DMS53 (cell line): ENCODE results near the gene NUDT22.

ENCODE experiments used
- DNase-seq: peaks from one replicate; lab custom pipeline; 2025; lab: John Stamatoyannopoulos, UW

Gene NUDT22

GRCh38 chr11:64206457-64207255, 19.4 kb upstream of the NUDT22 start, which contains the start of gene FERMT3:
TSS of gene FERMT3 (plus strand) at chr11:64206721. CDS start at chr11:64207365, 644 bp downstream.
- no peak for DNase-seq

DNA sequence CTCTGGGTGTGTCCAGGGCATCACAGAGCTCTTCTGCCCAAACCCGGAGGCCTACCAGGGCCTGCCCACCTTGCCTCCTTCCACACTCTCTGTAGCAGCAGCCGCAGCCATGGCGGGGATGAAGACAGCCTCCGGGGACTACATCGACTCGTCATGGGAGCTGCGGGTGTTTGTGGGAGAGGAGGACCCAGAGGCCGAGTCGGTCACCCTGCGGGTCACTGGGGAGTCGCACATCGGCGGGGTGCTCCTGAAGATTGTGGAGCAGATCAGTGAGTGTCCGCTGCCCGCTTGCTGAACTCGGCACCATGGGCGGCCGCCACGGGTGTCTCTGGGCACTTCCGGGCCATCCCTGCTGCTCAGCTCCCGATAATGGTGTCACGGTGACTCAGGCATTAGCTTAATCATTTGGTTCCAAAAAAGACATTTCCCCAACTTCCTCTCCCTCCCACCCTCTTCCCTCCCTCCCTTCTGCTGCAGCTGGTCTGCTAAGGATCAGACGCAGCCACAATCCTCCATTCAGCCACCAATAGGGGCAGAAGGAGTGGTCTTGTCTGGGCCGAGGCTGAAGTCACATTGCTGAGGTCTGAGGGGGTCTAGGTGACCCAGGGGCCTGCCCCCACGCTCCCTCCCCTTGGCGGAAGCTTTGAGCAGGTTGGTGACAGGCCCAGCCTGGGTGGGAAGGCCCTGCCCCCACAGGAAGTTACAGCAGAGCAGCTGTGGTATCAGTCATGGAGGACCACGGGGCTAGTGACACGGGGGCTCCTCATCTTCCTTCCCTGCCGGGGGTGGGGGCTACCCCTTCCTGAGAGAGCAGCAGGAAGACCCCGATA, 18.6 kb upstream of the NUDT22 start:
- no peak for DNase-seq

- DNase-seq = no peak
These were observed 17.8 kb upstream of the NUDT22 start for GRCh38 chr11:64208086-64208795.

GRCh38 chr11:64208796-64209562, 17.1 kb upstream of the NUDT22 start:
- no peak for DNase-seq

- DNase-seq = no peak
These were observed 16.6 kb upstream of the NUDT22 start for GRCh38 chr11:64209563-64209843.

GRCh38 chr11:64210301-64211020, 15.6 kb upstream of the NUDT22 start:
- no peak for DNase-seq

DNA sequence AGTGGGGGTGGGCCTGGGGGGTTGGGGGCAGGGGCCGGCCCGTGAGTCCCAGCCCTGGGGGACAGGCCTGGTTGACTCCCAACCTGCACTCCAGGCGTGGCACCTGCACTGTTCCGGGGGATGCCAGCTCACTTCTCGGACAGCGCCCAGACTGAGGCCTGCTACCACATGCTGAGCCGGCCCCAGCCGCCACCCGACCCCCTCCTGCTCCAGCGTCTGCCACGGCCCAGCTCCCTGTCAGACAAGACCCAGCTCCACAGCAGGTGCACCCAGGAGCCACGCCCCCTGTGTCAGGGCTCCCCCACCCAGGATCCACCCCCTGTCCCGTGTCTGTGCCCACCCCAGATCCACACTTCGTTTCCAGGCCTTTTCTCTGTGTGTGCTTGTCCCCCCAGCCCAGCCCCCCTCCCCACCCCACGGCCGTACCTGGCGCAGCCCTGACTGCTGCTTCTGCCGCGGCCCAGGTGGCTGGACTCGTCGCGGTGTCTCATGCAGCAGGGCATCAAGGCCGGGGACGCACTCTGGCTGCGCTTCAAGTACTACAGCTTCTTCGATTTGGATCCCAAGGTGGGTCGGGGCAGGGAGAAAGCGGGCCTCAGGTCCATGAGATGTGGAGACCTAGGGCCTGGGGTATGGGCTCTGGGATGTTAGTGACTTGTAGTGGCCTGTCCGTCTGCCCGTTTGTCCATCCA, 14.7 kb upstream of the NUDT22 start:
- no peak for DNase-seq

DNA sequence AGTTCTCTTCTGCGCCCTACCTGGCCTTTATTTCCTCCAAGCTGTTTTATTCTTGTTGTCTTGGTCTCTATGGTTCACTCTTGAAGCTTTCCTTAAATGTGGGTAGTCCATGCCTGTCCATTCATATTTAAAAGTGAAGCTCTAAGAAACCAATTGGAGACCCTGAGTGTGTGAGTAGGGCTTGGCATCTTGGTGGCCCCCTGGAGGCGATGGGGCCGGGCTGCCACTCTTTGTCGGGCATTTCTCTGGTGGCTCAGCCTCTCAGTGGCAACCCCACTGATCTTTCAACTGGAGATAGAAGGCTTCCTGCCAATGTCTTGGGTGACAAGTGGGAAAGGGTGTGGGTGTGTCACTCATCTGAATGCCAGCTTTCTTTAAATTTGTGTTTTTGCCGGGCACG, 9.2 kb upstream of the NUDT22 start:
- no peak for DNase-seq

GRCh38 chr11:64218628-64219353, 7.3 kb upstream of the NUDT22 start:
- DNase-seq = no peak

DNA sequence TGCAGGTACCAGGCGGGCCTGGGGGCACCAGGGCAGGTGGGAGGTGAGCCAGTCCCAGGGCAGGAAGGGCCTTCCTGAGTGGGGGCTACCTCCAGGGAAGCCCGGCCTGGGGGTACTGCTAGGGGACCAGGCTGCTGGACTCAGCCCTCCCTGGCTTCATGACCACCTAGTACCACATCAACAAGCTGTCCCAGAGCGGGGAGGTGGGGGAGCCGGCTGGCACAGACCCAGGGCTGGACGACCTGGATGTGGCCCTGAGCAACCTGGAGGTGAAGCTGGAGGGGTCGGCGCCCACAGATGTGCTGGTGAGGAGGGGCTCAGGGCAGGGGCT, 6.8 kb upstream of the NUDT22 start:
- DNase-seq = no peak

- no peak for DNase-seq
These were observed 6.3 kb upstream of the NUDT22 start for GRCh38 chr11:64219755-64220154.

GRCh38 chr11:64220271-64220670, 5.8 kb upstream of the NUDT22 start:
- DNase-seq = no peak

DNA sequence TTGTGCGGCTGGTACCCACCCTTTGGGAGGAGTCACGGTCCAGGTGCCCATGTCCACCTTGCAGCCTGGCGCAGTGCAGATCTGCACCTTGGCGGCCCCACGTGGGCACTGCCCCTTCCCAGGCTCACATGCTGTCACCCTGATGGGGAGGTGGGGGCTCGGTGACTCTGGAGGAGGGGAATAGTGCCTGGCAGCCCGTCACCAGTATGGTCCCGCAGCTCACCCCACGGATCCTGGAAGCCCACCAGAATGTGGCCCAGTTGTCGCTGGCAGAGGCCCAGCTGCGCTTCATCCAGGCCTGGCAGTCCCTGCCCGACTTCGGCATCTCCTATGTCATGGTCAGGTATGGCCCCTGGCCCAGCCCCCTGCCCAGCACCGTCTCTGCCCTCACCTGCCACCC, 5.3 kb upstream of the NUDT22 start:
- no peak for DNase-seq

DNA sequence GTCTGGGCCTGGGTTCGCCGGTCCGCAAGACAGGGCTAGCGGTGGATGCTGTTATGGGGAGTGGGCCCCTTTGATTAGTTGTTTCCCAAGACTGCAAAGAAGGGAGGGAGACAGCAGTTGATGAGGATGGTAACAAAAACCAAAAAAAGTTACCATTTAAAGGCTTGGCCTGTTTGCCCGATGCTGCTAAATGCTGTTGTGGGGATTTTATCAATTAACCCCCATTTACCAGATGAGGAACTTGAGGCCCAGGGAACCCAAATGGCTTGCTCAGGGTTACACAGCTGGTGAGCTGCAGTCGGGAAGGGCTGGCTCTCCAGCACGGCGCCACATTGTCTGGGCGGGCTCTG, 3.4 kb upstream of the NUDT22 start:
- no peak for DNase-seq

- no peak for DNase-seq
These were observed 2.9 kb upstream of the NUDT22 start for GRCh38 chr11:64223001-64223651.

- DNase-seq = no peak
These were observed 1.8 kb upstream of the NUDT22 start for GRCh38 chr11:64224151-64224890.

- DNase-seq = peak; percentile 56
These were observed 1.0 kb upstream of the NUDT22 start for GRCh38 chr11:64224891-64225607.

DNA sequence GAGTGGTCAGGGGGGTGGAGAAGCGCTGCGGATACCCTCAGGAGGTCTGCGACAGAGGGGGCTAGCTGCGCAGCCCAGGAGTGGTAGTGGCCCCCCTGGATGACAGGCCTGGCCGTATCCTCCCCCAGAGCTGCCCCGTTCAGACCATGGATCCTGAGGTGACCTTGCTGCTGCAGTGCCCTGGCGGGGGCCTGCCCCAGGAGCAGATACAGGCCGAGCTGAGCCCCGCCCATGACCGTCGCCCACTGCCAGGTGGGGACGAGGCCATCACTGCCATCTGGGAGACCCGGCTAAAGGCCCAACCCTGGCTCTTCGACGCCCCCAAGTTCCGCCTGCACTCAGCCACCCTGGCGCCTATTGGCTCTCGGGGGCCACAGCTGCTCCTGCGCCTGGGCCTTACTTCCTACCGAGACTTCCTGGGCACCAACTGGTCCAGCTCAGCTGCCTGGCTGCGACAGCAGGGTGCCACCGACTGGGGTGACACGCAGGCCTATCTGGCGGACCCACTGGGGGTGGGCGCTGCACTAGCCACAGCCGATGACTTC, 505 bp downstream of the NUDT22 start:
- DNase-seq = peak; percentile 83
